Activated CD8-positive, alpha-beta memory T cell treated with anti-CD3 and anti-CD28 coated beads for 1 hour (primary cell): ENCODE measurements around the gene SND1.

Experiments used
- DNase-seq, 2 donors: peaks; one replicate each; pipeline ENCODE4 v3.0.0-alpha.2; 2020; ENCODE audit warnings: low read depth in 1 of 2; ENCODE audit errors: extremely low read depth in 1 of 2

SND1 gene

DNA sequence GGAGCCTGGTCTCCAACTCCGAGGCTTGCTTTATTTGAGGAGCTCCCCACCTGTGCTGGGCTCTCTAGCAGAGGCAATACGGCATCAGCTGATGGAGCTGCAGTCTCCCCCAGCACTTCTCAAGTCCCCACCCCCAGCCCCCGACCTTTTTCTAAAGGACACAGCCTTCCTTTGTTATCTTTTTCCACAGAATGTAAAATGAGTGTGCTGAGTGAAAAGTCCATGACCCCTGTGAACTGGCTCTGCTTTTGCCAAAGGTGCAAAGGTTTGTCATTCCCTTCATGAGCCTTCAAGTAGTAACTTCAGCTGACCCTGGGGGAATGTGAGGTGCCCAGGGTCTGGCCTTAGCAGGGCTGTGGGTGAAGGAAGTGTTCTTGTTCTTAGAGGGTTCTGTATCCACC lies 353.8 kb downstream of the SND1 start:
- DNase-seq = no peak

DNA sequence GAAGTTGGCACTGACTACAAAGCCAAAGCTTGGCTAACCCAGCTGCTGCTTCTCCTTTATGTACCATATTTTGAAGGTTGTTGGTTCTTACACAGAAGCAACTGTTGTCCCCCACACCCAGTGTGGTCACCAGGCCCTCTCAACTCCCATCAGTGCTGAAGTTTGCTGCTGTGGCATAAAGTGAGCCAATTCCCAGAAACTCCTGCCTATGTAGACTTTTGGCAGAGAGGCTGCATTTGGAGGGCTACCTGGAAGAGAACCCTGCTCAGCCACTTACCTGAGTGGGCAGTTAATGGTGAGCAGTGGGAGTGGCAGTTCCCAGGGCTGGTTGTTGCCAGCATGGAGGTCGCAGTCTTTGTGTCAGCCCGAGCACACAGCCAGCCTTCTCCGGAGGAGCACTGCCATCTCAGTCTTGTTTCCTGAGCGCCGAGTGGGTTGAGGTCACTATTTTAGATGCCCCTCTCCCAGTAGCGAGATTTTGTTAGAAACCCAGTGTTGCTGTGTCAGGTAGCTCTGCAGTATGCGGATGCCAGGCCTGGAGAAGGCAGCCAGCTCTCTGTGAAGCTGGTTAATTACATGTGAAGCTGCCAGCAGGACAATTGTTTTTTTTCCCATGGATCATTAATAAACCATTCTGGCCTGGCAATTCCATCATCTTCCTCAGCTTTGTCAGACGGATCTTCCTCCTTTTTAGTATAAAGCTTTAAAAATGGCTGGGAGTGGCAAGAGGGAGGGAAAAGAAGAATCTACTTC lies 354.7 kb downstream of the SND1 start:
- no peak for DNase-seq

DNA sequence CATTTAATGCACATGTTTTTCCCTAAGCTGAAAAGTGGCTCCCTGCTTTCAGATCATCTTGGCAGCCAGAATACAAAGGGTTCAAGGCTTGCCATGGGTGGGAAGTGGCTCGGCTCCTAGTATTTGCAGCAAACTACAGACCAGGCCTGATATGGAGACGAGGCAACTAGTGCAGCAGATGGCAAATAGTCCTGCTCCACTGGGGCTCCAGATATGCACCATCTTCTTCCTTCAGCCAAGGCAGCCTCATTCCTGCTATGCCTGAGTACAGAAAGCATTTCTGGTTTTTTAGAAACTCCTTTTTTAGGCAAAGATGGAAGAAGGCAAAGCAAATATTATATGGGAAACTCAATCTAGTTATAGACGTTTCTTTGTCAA lies 355.3 kb downstream of the SND1 start:
- DNase-seq = no peak

DNA sequence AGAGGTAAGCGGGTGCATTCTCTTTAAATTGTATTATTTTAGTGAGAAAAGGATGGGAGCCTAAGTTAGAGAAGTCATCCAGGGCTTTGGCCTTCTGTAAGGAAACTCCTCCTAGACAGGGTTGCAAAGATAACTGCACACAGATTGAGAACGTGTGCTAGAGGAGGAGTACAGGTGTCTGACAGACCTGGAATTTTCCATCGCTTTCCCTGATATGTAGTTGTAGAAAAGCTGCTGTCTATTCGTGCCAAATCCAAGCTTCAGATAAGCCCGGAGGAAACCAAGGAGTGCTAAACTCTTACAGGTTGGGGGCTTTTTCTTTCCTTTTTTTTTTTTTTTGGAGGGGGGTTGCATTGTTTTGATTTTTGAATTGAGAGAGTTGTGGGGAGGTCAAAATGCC lies 356.1 kb downstream of the SND1 start:
- no peak for DNase-seq

DNA sequence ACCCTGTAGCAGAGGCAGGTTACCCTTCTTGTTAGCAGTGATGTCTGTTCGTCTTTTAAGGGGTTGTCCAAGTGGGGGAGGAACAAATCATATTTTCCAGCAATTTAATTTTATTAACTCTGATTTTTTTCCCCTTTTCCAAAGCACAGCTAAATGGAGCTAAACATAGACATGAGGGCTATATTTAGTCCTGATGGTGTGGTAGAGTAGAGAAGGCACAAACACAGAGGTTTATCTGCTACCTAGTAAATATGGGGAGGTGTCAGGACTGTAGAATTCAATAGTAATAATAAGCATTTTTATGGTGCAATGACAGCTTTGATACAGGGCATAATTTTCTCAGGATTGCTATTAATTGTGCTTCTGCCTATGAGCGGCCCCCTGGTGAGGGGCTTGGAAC lies 356.8 kb downstream of the SND1 start:
- DNase-seq = no peak

DNA sequence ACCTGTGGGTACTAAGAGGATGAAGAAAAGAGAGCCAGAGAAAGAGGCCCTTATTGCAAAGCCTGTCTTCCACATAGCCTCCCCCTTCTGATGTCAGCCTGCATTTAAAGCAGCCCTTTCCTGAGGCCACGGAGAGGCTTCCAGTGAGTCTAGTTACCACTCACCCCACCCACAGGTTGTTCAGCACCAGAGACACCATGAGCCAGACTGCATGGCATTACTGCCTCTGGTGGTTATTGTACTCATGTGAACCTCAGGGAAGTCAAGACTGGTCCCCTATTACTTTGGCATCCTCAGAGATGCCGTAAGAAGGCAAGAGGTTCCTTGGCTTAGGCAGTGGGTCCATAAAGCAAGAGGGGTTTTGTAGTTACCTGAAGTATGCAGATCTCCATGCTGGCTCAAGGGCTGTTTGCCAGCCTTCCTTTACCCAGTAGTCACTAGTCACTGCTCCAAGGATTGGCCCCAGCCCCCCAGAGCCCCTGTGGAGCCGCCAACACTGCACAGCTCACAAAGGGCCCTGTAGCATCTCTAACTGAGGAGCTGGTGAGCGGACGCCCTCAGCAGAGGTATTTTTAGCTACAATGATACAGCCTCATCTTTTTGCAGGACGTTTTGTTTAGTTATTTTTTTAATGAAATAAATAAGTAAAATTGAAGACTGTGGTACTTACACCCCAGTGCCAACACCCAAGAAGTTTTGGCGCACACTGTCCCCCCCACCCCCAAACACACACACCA lies 358.6 kb downstream of the SND1 start:
- DNase-seq = no peak

DNA sequence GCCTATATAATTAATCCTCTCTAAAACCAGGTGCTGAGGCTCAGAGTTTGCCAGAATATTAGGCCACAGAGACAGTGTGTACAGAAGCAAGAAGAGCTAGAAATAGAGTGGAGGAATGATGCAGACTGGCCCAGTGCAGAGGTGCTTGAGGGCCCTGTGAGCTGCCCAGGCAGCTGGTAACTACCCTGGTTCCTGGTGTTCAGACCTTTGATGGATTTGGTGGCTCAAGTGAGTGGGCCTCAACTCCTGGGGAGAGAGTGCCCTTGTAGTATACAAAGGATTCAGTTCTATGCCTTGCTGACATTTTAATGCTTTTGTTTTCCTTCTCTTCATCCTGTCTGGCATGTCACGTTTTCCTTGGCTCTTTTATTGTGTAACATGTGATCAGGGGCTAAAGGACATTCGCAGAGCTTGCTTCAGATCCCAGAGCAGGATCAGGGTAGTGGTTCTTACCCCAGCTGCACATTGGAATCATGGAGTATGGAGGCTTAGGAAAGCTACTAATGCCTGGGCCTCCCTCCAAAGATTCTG lies 359.2 kb downstream of the SND1 start:
- DNase-seq = no peak

DNA sequence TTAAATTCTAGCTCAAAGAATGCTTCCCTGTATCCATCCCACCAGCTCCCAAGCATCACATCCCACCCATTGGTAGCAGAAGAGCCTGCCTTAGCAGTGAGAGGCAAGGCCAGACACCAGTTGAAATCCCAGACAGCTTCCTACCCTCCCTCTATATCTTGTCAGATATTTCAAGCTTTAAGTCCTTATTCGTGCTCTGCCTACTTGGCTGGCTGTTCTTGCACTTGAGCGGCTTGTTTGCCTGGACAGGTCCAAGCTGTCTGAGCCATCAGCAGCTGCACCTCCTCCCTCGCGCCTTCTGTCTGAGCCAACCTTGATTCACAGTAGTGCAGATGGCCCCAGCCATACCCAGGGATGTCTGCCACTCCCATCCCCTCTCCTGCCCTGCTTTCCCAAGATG lies 362.8 kb downstream of the SND1 start:
- no peak for DNase-seq

DNA sequence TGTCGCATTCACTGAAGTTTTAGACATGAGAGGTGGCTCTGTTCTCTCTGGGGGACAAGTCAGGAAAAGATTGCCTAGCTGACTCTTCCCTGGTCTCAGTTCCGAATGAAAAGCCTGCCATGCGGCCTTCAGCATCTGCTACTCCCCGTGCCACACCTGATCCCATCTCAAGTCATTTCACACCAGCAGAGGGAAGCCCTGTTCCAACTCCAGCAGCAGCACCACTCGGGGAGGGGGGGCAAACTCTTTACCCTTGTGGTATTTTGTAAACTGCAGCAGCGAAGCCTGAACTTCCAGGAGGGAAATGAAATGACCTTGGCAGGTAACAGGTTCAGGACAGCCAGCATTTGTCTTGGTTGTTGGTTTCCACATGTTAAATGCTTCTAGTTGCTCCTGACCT lies 365.5 kb downstream of the SND1 start:
- no peak for DNase-seq

DNA sequence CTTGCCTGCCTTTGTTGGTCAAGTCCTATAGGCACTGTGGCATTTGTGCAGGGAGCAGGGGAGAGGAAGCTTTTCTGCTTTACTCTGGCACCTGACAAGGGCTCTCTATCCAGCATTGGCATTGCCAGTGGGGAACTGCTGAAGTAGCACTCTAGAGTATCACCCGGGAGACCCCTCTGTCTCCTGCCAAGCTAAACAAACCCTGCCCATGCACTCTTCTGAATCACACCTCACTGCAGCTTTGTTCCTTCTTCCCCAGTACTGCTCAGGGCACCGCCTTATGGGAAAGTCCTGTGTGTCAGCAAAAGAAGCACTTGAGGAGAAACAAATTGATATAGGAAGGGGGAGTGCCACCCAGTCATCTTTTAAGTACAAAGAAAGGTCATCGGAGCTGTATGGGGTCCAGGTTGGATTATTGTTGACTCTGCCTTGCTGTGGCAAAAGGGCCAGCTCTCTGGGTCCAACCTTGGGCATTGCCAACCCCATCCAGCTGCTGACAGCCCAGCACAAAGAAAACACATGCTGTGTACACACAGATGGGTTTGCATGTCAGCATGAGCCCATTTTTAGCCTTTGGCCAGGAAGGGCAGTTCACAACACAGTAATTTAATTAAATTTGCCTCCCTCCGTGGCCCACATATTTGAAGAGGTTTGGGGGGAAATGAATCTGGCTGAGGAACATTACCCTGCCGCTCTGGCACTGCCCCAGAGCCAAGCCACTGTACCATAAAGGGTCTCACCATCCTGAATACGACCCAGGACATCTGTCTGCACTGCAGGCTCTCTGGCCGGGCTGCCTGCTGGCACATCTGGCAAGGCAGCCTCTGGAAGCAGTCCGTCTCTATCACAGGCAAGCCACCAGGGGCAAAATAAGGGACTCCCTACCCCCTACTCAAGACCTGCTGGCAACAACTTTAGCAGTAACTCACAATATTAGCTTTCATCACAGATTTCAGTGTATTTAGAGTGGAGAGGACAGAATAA lies 366.2 kb downstream of the SND1 start:
- no peak for DNase-seq

DNA sequence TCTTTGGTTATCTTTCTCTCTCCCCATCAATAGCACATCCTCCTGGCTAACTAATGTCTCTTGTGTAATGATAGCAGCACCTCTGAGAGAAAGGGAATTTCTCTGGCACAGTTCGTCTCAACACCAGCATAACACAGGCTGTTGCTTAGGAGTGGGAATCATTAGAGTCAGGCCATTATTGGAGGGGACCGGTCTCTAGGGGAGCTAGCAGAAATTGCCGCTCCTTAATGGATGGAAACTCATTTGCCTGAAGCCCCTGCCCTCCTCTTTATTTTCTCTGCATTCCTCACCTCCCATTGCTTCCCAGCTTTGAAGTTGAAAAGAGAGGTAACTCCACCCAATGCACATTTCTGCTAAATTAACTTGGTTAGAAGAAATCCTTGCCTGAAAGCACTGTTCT lies 367.3 kb downstream of the SND1 start:
- no peak for DNase-seq

DNA sequence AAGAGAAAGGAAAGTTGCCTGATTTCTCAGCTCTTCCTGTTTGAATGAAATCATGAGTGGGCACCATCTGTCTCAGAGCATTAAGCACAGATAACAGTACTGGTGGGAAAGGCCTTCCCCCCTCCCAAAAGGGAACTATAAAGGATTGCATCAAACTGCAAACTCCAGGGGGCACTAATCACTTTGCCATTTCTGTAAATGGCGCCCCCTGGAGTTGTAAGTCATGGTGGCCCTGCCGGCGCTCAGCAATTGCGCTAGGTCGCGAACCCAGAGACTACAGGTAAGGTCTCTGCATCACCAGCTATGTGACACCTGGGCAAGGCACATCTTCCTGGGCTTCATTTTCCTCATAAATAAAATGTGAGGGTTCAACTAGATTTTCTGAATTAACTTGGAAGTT lies 368.2 kb downstream of the SND1 start:
- DNase-seq = no peak

DNA sequence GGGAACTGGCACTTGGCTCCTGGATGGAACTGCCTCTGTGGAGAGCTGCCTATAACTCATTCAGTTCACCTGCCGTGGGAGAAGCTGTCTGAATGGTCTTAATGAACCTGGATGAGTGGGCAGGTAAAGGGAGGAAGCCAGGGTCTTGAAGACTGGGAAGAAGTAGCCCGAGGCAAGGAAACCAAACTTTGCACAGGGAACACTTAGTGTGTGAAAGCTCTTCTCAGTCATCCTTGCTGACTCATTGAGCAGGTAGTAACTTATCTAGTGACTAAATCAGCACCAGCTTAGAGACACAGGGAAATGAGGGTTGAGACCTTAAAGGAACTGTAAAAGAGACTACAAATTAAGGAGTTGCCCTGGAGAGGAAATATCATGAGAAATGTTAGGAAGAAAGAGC lies 369.4 kb downstream of the SND1 start:
- DNase-seq = no peak

DNA sequence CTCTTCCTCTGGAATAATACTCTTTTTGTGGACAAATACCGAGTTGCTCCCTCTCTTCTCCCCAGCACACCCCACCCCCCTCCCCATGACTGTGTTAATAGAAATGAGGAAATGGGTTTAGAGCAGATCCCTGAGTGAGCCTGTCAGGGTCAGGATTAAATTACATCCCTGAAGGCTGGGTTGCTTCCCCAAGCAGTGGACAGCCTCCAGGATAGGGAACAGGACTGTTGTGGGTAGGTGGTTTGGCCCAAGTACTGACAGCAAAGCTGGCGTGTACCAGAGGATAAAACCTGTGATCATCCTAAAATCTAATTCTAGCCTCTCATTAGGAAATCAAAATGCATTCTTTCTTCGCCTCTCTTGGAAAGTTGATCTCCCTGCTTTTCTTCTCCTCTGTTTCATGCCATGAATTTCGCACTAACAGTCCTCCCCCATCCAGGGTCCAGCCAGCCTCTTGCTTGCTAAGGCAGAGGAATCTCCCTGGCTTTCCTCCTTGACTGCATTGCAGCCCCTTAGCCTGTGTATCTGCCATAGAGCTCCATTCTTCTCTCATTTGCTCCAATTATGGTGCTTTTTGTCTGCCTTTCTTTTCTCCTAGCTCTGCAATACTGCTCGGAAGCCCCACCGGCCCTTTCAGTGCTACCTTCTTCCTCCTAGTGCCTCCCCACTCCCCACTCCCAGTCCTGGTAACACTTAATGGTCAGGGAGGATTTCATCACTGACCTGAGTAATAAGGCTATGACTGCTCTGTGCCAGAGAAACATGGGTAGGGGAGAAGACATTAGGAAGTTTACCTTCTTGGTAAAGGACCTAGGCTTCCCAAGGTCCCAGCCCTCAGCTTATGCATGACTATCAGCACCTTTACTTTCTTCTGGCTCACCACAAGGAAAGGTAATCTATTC lies 370.9 kb downstream of the SND1 start:
- no peak for DNase-seq

DNA sequence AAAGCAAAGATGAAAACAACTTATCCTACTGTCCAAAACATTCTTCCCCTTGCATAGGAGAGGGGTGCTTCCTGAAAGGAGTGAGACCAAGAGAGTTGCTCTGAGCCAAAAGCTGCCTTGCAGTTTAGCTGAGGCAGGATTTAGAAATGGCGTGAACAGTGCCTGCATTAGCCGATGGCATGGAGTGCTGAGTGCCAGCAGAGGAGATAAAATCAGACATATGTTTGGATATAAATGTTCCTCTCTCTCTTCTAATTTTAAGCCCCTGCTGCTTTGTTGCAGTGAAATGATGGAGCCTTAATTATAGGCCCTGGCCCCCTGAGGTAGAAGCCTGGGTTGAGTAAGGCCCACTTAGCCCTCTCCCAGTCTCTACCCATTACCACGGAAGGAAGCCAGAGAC lies 372.2 kb downstream of the SND1 start:
- DNase-seq = no peak

DNA sequence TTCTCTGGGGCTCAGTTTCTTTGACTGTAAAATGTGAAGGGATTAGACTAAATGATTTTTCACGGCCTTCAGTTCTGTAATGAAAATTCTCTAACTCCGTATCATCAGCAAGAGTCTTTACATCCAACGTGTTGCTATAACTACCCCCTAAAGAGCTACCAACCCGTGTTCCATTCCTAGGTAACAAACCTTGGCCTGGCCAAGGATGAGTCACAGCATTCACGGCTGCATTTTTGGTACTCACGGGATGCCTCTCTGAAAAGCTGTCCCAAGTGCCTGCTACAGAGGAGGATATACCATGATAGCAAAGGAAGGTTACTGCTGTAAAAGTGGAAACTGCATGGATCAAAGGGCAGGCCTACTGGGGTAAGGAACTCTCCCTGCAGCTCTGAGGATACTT lies 373.4 kb downstream of the SND1 start:
- no peak for DNase-seq

DNA sequence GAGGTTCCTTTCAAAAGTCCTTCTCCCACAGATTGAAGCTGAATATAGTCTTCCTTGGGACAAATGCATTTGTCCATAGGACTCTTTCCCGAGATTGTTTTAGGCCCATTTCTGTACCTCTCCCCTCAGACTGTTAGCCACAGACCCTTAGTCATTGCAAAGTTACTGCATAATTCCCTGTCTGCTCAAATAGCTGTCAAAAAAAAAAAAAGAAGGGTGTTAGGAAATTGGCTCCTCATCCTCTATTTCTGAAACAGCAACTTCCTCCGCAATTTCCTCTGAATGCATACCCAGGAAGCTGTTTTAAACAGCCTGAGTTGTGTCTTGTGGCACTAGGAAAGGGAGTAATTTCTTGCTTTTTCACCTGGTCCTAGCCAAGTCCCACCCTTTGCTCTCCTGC lies 373.8 kb downstream of the SND1 start:
- no peak for DNase-seq

DNA sequence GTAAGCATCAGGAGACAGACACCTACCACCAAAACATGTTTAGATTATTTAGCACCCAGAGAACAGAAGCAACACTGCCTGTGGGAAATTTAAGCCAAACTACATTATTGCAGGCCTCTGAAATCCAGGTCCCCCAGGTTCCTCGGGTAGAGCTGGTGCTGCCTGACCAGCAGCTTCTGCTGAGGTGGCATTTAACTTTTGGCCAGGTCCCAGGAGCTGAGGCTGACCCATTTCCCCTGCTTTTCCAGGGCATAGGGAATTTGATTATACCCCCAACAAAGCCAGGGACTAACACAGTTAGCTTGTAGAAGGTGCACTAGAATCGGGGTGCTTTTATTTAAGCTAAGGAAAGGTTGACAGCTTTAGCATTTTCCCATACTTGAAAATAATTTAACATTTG lies 374.6 kb downstream of the SND1 start:
- DNase-seq = no peak

DNA sequence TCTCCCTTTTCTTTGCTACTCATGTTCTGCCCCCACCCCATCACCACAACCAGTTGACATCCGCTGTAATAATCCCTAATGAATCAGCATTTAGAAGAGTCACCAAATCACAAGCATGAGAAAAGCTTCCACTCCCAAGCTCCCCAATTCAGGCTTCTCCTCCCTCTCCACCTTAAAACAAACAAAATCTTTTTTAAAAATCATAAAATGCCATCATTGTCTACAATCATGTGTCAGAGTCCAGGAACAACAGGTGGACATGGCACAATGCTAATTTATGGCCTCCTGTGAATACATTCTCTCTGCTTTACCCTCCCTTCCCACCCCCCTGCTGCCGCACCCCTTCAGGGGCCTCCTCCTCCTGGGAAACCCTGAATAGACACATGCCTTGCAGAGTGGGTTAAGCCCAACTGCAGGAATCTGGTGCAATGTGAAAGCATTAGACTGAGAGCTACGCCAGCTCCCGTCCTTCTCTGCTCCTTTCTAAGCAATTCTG lies 375.5 kb downstream of the SND1 start:
- no peak for DNase-seq

DNA sequence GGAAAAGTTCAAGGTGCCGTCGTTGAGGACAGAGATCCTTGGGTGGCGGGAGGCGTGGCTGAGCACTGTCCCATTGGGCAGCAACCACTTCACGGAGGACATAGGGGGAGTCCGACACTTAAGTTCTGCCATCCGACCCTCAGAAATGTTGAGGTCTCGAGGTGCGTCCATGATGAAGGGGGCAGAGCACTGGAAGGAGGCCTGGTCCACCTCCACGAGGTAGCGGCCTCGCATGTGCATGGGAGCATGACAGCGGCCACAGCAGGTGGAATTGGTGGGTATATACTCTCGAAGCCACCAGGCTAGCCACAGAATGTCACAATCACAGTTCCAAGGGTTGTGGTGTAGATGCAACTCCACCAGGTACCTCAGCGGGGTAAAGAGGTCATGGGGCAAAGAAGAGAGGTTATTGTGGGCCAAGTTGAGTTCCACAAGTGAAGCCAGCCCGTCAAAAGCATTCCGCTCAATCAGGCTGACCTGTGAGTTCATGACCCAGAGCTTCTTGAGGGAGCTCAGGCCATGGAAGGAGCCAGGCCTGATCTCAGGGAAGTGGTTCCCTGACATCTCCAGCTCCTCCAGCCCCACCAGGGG lies 377.5 kb downstream of the SND1 start:
- DNase-seq = no peak
